ENCODE measurements around the gene SRR.

Gene SRR

GRCh38 chr17:2295575-2295974, 8.2 kb upstream of the SRR start:
- TF ChIP-seq, protein P1, sequence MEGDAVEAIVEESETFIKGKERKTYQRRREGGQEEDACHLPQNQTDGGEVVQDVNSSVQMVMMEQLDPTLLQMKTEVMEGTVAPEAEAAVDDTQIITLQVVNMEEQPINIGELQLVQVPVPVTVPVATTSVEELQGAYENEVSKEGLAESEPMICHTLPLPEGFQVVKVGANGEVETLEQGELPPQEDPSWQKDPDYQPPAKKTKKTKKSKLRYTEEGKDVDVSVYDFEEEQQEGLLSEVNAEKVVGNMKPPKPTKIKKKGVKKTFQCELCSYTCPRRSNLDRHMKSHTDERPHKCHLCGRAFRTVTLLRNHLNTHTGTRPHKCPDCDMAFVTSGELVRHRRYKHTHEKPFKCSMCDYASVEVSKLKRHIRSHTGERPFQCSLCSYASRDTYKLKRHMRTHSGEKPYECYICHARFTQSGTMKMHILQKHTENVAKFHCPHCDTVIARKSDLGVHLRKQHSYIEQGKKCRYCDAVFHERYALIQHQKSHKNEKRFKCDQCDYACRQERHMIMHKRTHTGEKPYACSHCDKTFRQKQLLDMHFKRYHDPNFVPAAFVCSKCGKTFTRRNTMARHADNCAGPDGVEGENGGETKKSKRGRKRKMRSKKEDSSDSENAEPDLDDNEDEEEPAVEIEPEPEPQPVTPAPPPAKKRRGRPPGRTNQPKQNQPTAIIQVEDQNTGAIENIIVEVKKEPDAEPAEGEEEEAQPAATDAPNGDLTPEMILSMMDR (IDR thresholded peaks at IDR 0.05; ENCODE audit: control insufficient read depth, extremely low read depth, insufficient read depth): no peak
- H3K4me3 ChIP-seq (ENCODE audit: low read depth, low read length): no peak overlapping the region
- no peak for DNase-seq (ENCODE audit: low read depth)

GRCh38 chr17:2297023-2297422, 6.7 kb upstream of the SRR start:
- no peak for DNase-seq (ENCODE audit: low read depth)
- TF ChIP-seq, protein P1 (IDR thresholded peaks at IDR 0.05; ENCODE audit: control insufficient read depth, extremely low read depth, insufficient read depth): no peak
- no peak overlapping the region for H3K4me3 ChIP-seq (ENCODE audit: low read depth, low read length)

- DNase-seq (ENCODE audit: low read depth): no peak
- no peak overlapping the region for H3K4me3 ChIP-seq (ENCODE audit: low read depth, low read length)
- TF ChIP-seq, protein P1 (IDR thresholded peaks at IDR 0.05; ENCODE audit: control insufficient read depth, extremely low read depth, insufficient read depth): no peak
Measured at GRCh38 chr17:2299136-2299535, 4.6 kb upstream of the SRR start.

DNA sequence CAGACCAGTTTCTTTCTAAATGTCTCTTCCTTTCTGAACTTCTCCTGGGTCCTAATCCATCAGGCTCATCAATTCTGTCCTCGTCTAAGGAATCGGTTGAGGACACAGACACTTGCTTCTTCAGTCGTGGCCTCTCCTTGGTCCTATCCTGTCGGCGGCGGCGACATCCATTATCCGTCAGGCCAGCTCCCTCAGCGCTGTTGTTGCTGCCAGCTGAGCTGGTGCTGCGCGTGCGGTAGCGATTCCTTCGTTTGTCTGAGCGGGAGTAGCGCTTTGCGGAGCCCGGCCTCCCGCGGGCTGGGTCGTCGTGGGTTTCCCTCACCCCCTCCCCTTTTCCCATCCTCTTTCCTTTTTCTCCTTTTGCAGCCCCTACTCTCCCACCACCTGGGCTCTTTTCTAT, 4.0 kb upstream of the SRR start:
- DNase-seq (ENCODE audit: low read depth): no peak
- TF ChIP-seq, protein P1 (IDR thresholded peaks at IDR 0.05; ENCODE audit: control insufficient read depth, extremely low read depth, insufficient read depth): no peak
- H3K4me3 ChIP-seq (ENCODE audit: low read depth, low read length): no peak overlapping the region

GRCh38 chr17:2302778-2303203, 959 bp upstream of the SRR start:
- TF ChIP-seq, protein P1 (IDR thresholded peaks at IDR 0.05; ENCODE audit: control insufficient read depth, extremely low read depth, insufficient read depth): no peak
- H3K4me3 ChIP-seq (ENCODE audit: low read depth, low read length): peak overlapping the region; percentile 79
- DNase-seq (ENCODE audit: low read depth): no peak

- DNase-seq (ENCODE audit: low read depth): no peak
- TF ChIP-seq, protein P1 (IDR thresholded peaks at IDR 0.05; ENCODE audit: control insufficient read depth, extremely low read depth, insufficient read depth): no peak
- no peak overlapping the region for H3K4me3 ChIP-seq (ENCODE audit: low read depth, low read length)
Measured at GRCh38 chr17:2304931-2305330, 1.2 kb downstream of the SRR start.

DNA sequence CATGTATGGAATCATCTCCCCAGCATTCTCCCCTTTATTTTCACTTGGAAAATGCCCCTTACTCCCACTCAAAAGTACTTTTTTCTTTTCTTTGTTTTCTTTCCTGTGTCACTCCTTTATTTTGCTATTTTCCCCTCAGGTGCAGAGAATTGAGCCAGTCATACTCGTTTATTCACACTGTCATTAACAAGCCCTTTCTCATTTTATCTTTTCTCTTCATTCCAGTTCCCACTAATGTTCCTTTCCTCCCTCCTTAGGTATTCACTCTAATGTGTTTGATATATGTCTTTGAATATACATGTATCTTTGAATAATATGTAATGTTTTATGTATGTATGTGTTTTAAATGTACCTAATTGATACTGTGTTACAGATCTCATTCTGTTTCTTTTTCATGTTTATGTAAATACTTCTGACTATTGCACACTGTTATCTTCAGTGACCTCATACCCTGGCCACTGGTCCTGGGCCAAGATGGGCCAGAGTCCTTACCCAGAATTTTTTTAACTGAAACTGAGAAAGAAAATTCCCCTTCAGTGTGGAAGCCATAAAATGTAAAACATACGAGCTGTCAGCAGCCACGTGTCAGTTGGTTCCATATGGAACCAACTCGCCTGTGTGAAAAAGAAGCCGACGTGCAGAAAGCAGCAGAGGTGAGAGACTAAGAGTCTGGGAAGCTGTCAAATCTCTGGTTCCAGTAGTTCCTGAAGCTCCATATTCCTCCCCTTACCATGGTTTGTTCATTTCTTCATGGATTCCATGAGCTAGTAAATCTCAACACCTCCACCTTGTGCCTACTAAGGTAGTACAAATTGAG, 5.8 kb downstream of the SRR start:
- no peak overlapping the region for H3K4me3 ChIP-seq (ENCODE audit: low read depth, low read length)
- TF ChIP-seq, protein P1 (IDR thresholded peaks at IDR 0.05; ENCODE audit: control insufficient read depth, extremely low read depth, insufficient read depth): no peak
- no peak for DNase-seq (ENCODE audit: low read depth)

Data from LNCaP clone FGC (cell line).